ENCODE measurements around the gene FXR2. TPM values are rescaled to one million over a fixed set of nuclear protein-coding genes. Genes with fewer than 3 reads are reported as not detected.

The FXR2 gene
- total and polyA plus RNA-seq, 9 of the 15 experiments (the other 6 are each of a cell fraction or from before 2014, with no cell fraction given), result 2.0 to 49.3 (median 24.5) TPM

DNA sequence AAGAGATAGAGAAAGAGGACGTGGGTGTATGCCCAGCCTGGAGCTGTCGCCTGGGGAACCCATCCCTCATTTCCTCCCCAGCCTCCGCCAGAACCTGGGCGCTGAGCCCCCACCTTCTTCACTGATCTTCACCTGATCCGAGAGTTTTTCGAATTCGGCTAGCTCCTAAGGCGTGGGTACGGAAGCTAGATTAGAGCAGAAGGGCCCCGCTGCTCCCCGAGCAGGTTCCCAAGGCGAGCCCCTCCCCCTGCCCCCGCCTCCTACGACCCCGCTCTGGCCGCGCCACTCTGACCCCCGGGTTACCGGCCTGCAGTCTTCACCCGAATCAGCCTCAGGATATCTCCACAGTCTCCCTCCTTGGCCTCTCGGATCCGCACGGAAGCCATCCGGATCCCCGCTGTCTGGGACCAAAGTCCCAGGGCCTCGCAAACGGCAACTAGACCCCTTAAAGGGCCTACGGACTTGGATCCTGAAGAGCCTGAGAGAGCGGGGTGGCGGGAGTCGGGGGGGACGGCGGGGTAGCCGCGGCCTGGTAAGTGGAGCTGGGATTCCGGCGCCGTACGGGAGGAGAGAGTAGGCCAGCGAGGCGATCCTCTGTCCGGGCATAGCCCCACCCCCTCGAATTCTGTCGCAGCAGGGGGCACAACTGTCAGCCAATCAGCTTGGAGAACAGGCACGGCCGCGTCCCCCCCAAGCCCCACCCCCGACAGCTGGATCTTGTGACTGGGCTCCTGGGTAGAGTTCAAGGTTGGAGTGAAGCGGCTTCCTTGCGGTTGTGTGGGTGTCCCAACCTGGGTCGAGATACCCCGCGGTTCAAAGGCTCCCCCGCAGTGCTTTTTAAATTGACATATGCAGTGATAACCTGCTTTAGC lies 12.8 kb upstream of the FXR2 start, which contains the start of gene SAT2 (continued):
- TF ChIP-seq, protein P1, sequence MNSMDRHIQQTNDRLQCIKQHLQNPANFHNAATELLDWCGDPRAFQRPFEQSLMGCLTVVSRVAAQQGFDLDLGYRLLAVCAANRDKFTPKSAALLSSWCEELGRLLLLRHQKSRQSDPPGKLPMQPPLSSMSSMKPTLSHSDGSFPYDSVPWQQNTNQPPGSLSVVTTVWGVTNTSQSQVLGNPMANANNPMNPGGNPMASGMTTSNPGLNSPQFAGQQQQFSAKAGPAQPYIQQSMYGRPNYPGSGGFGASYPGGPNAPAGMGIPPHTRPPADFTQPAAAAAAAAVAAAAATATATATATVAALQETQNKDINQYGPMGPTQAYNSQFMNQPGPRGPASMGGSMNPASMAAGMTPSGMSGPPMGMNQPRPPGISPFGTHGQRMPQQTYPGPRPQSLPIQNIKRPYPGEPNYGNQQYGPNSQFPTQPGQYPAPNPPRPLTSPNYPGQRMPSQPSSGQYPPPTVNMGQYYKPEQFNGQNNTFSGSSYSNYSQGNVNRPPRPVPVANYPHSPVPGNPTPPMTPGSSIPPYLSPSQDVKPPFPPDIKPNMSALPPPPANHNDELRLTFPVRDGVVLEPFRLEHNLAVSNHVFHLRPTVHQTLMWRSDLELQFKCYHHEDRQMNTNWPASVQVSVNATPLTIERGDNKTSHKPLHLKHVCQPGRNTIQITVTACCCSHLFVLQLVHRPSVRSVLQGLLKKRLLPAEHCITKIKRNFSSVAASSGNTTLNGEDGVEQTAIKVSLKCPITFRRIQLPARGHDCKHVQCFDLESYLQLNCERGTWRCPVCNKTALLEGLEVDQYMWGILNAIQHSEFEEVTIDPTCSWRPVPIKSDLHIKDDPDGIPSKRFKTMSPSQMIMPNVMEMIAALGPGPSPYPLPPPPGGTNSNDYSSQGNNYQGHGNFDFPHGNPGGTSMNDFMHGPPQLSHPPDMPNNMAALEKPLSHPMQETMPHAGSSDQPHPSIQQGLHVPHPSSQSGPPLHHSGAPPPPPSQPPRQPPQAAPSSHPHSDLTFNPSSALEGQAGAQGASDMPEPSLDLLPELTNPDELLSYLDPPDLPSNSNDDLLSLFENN (IDR thresholded peaks at IDR 0.05; ENCODE audit: low read depth in 2 of 2, low read length in 2 of 2), result 0 out of 4 replicates have a peak, but pooled peaks of 1 of the 2 experiments have one; percentile 27
- TF ChIP-seq TBL1XR1 (IDR thresholded peaks at IDR 0.05; ENCODE audit: low read length in 2 of 2), result peak in 1 of 2 experiments; percentile 63; a peak in 1 of 4 replicates
- no peak for TF ChIP-seq ATF1 (CRISPR knock-in tag; IDR thresholded peaks at IDR 0.05)
- TF ChIP-seq ATF1 (tag; IDR thresholded peaks at IDR 0.05), result 0 out of 2 replicates have a peak, but pooled peaks have one; percentile 20
- TF ChIP-seq TCF3 (CRISPR knock-in tag; IDR thresholded peaks at IDR 0.05), result peak; percentile 39; the same call in 1 of the 2 replicates
- no peak for TF ChIP-seq MTA2 (IDR thresholded peaks at IDR 0.05; ENCODE audit: low read depth)
- no peak for TF ChIP-seq ZNF143 (CRISPR knock-in tag; IDR thresholded peaks at IDR 0.05)
- TF ChIP-seq TOE1 (IDR thresholded peaks at IDR 0.05; ENCODE audit: borderline replicate concordance), result peak; percentile 80; the same call in 1 of the 2 replicates
- TF ChIP-seq TOE1 (CRISPR knock-in tag; IDR thresholded peaks at IDR 0.05; ENCODE audit: borderline replicate concordance, low read depth), result no peak
- no peak for TF ChIP-seq TFAM (CRISPR knock-in tag; conservative IDR thresholded peaks at IDR 0.05)
- TF ChIP-seq CC2D1A (IDR thresholded peaks at IDR 0.05), result peak; percentile 77
- TF ChIP-seq PRPF4 (IDR thresholded peaks at IDR 0.05; ENCODE audit: insufficient read depth, low read depth, low read length, poor library complexity, severe bottlenecking), result no peak
- TF ChIP-seq, protein P2, sequence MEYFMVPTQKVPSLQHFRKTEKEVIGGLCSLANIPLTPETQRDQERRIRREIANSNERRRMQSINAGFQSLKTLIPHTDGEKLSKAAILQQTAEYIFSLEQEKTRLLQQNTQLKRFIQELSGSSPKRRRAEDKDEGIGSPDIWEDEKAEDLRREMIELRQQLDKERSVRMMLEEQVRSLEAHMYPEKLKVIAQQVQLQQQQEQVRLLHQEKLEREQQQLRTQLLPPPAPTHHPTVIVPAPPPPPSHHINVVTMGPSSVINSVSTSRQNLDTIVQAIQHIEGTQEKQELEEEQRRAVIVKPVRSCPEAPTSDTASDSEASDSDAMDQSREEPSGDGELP (CRISPR knock-in tag; IDR thresholded peaks at IDR 0.05; ENCODE audit: borderline replicate concordance), result peak; percentile 95
- 0 out of 2 replicates have a peak, but pooled peaks have one; percentile 27 for TF ChIP-seq CREM (IDR thresholded peaks at IDR 0.05; ENCODE audit: low read depth)
- no peak for TF ChIP-seq NFIX (CRISPR knock-in tag; IDR thresholded peaks at IDR 0.05; ENCODE audit: low read depth)
- TF ChIP-seq FOXJ2 (tag; IDR thresholded peaks at IDR 0.05), result no peak
- peak; percentile 26 for TF ChIP-seq RBBP5 (IDR thresholded peaks at IDR 0.05; ENCODE audit: borderline replicate concordance, insufficient read depth, low read length, poor library complexity, severe bottlenecking)
- TF ChIP-seq, protein P3, sequence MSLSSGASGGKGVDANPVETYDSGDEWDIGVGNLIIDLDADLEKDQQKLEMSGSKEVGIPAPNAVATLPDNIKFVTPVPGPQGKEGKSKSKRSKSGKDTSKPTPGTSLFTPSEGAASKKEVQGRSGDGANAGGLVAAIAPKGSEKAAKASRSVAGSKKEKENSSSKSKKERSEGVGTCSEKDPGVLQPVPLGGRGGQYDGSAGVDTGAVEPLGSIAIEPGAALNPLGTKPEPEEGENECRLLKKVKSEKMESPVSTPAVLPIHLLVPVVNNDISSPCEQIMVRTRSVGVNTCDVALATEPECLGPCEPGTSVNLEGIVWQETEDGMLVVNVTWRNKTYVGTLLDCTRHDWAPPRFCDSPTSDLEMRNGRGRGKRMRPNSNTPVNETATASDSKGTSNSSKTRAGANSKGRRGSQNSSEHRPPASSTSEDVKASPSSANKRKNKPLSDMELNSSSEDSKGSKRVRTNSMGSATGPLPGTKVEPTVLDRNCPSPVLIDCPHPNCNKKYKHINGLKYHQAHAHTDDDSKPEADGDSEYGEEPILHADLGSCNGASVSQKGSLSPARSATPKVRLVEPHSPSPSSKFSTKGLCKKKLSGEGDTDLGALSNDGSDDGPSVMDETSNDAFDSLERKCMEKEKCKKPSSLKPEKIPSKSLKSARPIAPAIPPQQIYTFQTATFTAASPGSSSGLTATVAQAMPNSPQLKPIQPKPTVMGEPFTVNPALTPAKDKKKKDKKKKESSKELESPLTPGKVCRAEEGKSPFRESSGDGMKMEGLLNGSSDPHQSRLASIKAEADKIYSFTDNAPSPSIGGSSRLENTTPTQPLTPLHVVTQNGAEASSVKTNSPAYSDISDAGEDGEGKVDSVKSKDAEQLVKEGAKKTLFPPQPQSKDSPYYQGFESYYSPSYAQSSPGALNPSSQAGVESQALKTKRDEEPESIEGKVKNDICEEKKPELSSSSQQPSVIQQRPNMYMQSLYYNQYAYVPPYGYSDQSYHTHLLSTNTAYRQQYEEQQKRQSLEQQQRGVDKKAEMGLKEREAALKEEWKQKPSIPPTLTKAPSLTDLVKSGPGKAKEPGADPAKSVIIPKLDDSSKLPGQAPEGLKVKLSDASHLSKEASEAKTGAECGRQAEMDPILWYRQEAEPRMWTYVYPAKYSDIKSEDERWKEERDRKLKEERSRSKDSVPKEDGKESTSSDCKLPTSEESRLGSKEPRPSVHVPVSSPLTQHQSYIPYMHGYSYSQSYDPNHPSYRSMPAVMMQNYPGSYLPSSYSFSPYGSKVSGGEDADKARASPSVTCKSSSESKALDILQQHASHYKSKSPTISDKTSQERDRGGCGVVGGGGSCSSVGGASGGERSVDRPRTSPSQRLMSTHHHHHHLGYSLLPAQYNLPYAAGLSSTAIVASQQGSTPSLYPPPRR (CRISPR knock-in tag; IDR thresholded peaks at IDR 0.05; ENCODE audit: borderline replicate concordance), result no peak

Measured in K562 (cell line).